CD4-positive, alpha-beta T cell (primary cell): Measurements from ENCODE around the gene SPATA45. TPM values are rescaled to one million over a fixed set of nuclear protein-coding genes. Genes with fewer than 3 reads are reported as not detected.

Source experiments
- ATAC-seq: fragments of 200-7000 bp; cut with Tn5 transposase; one replicate; pipeline ENCODE4 v1.10.0; 2022; ENCODE audit warnings: mild to moderate bottlenecking; ENCODE audit not compliant: poor library complexity
- CTCF ChIA-PET: fragments of 350-600 bp; sonication (Branson Sonifier 250); formaldehyde crosslinking; loops from one replicate; lab custom pipeline; 2021; ENCODE audit warnings: antibody characterized with exemption, inconsistent platforms; lab: Charles Lee
- POLR2A ChIA-PET: fragments of 350-600 bp; sonication (Branson Sonifier 250); formaldehyde crosslinking; loops from one replicate; lab custom pipeline; 2021; ENCODE audit warnings: antibody characterized with exemption, inconsistent platforms; lab: Charles Lee
- DNase-seq, 14 experiments: peaks; one replicate each; pipeline ENCODE4 v3.0.0-alpha.2; 2013 to 2020; ENCODE audit warnings: mixed read lengths in 2 of 14
- H3K27ac ChIP-seq, 2 donors: one replicate each; pipeline versions ENCODE4 v1.5.1 to v1.7.0; 2013; ENCODE audit warnings: low read length in 2 of 2, low read depth in 1 of 2, mild to moderate bottlenecking in 1 of 2
- H3K27me3 ChIP-seq, 2 experiments: 1 replicate in 1 of 2; 2 replicates in 1 of 2; pipeline versions ENCODE4 v1.6.1 to v1.7.0; 2013; ENCODE audit warnings: low read length in 2 of 2, control low read depth in 1 of 2, mild to moderate bottlenecking in 1 of 2, moderate library complexity in 1 of 2; ENCODE audit not compliant: insufficient read depth in 2 of 2, control insufficient read depth in 1 of 2
- H3K36me3 ChIP-seq: one replicate; pipeline ENCODE4 v1.6.1; 2013; ENCODE audit warnings: low read length, control low read depth; ENCODE audit not compliant: insufficient read depth
- H3K4me1 ChIP-seq: one replicate; pipeline ENCODE4 v1.6.1; 2013; ENCODE audit warnings: low read length, control low read depth; ENCODE audit not compliant: insufficient read depth
- H3K4me3 ChIP-seq: one replicate; pipeline ENCODE4 v1.5.1; 2013; ENCODE audit warnings: mild to moderate bottlenecking, low read length, moderate library complexity
- H3K9me3 ChIP-seq, 2 experiments: 1 replicate in 1 of 2; 2 replicates in 1 of 2; pipeline versions ENCODE4 v1.6.1 to v1.7.0; 2013; ENCODE audit warnings: low read length in 2 of 2, mild to moderate bottlenecking in 2 of 2, control low read depth in 1 of 2, moderate library complexity in 1 of 2; ENCODE audit not compliant: control insufficient read depth in 1 of 2, insufficient read depth in 1 of 2
- H3K27ac Mint-ChIP-seq: one replicate; pipeline ENCODE4 v1.8.0; 2020; ENCODE audit warnings: mixed read lengths
- H3K27me3 Mint-ChIP-seq: one replicate; pipeline ENCODE4 v1.8.0; 2021; ENCODE audit warnings: mixed read lengths
- H3K36me3 Mint-ChIP-seq: one replicate; pipeline ENCODE4 v1.8.0; 2021; ENCODE audit warnings: low read depth, mixed read lengths
- H3K4me1 Mint-ChIP-seq: one replicate; pipeline ENCODE4 v1.8.0; 2021; ENCODE audit warnings: low read depth, mixed read lengths
- H3K4me3 Mint-ChIP-seq: one replicate; pipeline ENCODE4 v1.8.0; 2020; ENCODE audit warnings: mild to moderate bottlenecking, mixed read lengths
- H3K9me3 Mint-ChIP-seq: one replicate; pipeline ENCODE4 v1.8.0; 2020; ENCODE audit warnings: mixed read lengths
- CTCF ChIP-seq: fragments of 200-600 bp; IDR thresholded peaks from one replicate; pipeline ENCODE4 v1.8.0; 2022; ENCODE audit warnings: antibody characterized with exemption, mild to moderate bottlenecking
- intact Hi-C, 2 experiments: fragments of 100-400 bp; cut with DNase I in 1 of 2; cut with micrococcal nuclease in 1 of 2; formaldehyde crosslinking; loops; one replicate each; pipeline versions ENCODE4 v1.15.1 to v1.9.0; 2023 to 2025; cut with DNase I, micrococcal nuclease
- total RNA-seq, 174 experiments: library from RNA in 2 of 174; stranded (reverse) in 2 of 174; gene quantifications; one replicate each; pipeline ENCODE4 v1.2.3 and lab custom pipeline; 2021 to 2026

Gene SPATA45
- total RNA-seq, 2 experiments from 2014 or later = not detected

GRCh38 chr1:212858461-212859265 is 11.2 kb upstream of the SPATA45 start:
- ChIA-PET POLR2A (interaction anchor here (0.7 to 2.0 kb wide), 7 partner anchors 15 to 823 kb away, joined by 3 to 15 read pairs (median 4); partner anchors contain the start of genes DTL, INTS7, NSL1 and TATDN3), CTCF (no interaction called here)
- Mint-ChIP-seq H3K9me3 (no peaks in the 10 kb centered on the region), H3K4me1 (peaks cover 19% of the 10 kb centered on the region), H3K36me3 (peaks cover 27% of the 10 kb centered on the region), H3K4me3 (no peak overlapping the region), H3K27me3 (no peaks in the 10 kb centered on the region), H3K27ac (peak overlapping the region; percentile 89)
- ATAC-seq (no peak), DNase-seq (peak in 9 of 14 experiments; percentile 1 to 47 (median 10))
- intact Hi-C loops = loop anchor here in 1 of 2 experiments (2.0 to 10.0 kb wide), 4 partner anchors 154 to 444 kb away; partner anchors contain the start of genes PACC1 and RPS6KC1
- Histone ChIP-seq H3K9me3 (no peaks in the 10 kb centered on the region), H3K36me3 (no peaks in the 10 kb centered on the region), H3K4me1 (peaks cover 33% of the 10 kb centered on the region), H3K4me3 (peak overlapping the region; percentile 92), H3K27me3 (no peaks in the 10 kb centered on the region), H3K27ac (peak overlapping the region; percentile 23 to 55)
- no peak for TF ChIP-seq CTCF

- H3K4me1 ChIP-seq = peaks cover 33% of the 10 kb centered on the region
- H3K9me3 Mint-ChIP-seq = no peaks in the 10 kb centered on the region
Measured at GRCh38 chr1:212857992-212858460, 10.6 kb upstream of the SPATA45 start, which contains the start of gene FLVCR1. FLVCR1 (plus strand) TSS chr1:212858275; CDS start chr1:212858453, 178 bp downstream.

More at GRCh38 chr1:212857992-212858460, 10.6 kb upstream of the SPATA45 start, which contains the start of gene FLVCR1:
- intact Hi-C loops = loop anchor here in 1 of 2 experiments (2.0 to 10.0 kb wide), 5 partner anchors 69 to 443 kb away; partner anchors contain the start of genes PACC1 and RPS6KC1
- TF ChIP-seq CTCF = no peak
- Mint-ChIP-seq H3K36me3 (peaks cover 28% of the 10 kb centered on the region), H3K4me1 (peaks cover 18% of the 10 kb centered on the region), H3K27ac (peak within 1 kb of the TSS; percentile 89), H3K27me3 (no peaks in the 10 kb centered on the region), H3K4me3 (peak within 1 kb of the TSS; percentile 72)
- ChIA-PET CTCF (no interaction called here), POLR2A (interaction anchor here (0.5 to 2.0 kb wide), 12 partner anchors 15 to 823 kb away, joined by 3 to 15 read pairs (median 4); partner anchors contain the start of genes DTL, INTS7, NSL1 and TATDN3)
- Histone ChIP-seq H3K27ac (peak within 1 kb of the TSS; percentile 55 to 63), H3K4me3 (peak within 1 kb of the TSS; percentile 92), H3K27me3 (no peaks in the 10 kb centered on the region), H3K9me3 (no peaks in the 10 kb centered on the region), H3K36me3 (no peaks in the 10 kb centered on the region)
- DNase-seq (peak; percentile 78 to 95 (median 86)), ATAC-seq (peak; percentile 95)
